Measurements from ENCODE around the gene TMEM126A. TPM values are rescaled to one million over a fixed set of nuclear protein-coding genes. Genes with fewer than 3 reads are reported as not detected.
"Not testable (repeated sequence)": the region's sequence is repeated elsewhere in the genome, so short reads cannot be mapped to it uniquely, and the experiment has no call there.

The TMEM126A gene
- 10 to 100 TPM; 30.7 to 40.7 TPM for total RNA-seq
- polyA plus RNA-seq (ENCODE audit: insufficient read length in 2 of 2) = 10 to 100 TPM; 43.8 to 49.0 TPM
- long read RNA-seq, donor 1, transcript TMEM126A-201 (5 exons, 739 nt) = major isoform, 22 of 29 reads
- long read RNA-seq, donor 1, partial matches to known transcripts = 0 of 29 reads
- long read RNA-seq, donor 1, other reads (novel, unspliced or antisense) = 0 of 29 reads
- long read RNA-seq, donor 2, partial matches to known transcripts = 0 of 4 reads
- long read RNA-seq, donor 2, other reads (novel, unspliced or antisense) = 0 of 4 reads
- long read RNA-seq, donor 3, transcript TMEM126A-201 (5 exons, 739 nt) = major isoform, 5 of 6 reads
- long read RNA-seq, donor 3, partial matches to known transcripts = 0 of 6 reads
- long read RNA-seq, donor 3, other reads (novel, unspliced or antisense) = 0 of 6 reads
- long read RNA-seq, donor 4, transcript TMEM126A-203 (4 exons, 656 nt) = minor isoform, 7 of 47 reads
- long read RNA-seq, donor 4, transcript TMEM126A-201 (5 exons, 739 nt) = major isoform, 27 of 47 reads
- long read RNA-seq, donor 4, partial matches to known transcripts = 10 of 47 reads
- long read RNA-seq, donor 4, other reads (novel, unspliced or antisense) = 0 of 47 reads

GRCh38 chr11:85647604-85648299 is at the start of gene TMEM126A:
Gene TMEM126A, plus strand, starts transcription at chr11:85647967. Its CDS starts 2,289 bp downstream, at chr11:85650256.
- peak; percentile 72 to 96 (median 87) for DNase-seq (ENCODE audit: low read depth in 4 of 6, low spot score in 6 of 6)
- WGBS (ENCODE audit: insufficient coverage) = 0% methylated on average over 30 of the region's 33 CpGs

GRCh38 chr11:85599083-85599482 is 48.7 kb upstream of the TMEM126A start:
- 75% methylated on average over 5 of the region's 5 CpGs for WGBS (ENCODE audit: insufficient coverage)
- Histone ChIP-seq H3K27ac (ENCODE audit: low read depth, low read length) (no peak overlapping the region), H3K4me1 (ENCODE audit: control insufficient read depth, insufficient read depth, low read length) (no peaks in the 10 kb centered on the region), H3K36me3 (ENCODE audit: control insufficient read depth, insufficient read depth, low read length) (no peaks in the 10 kb centered on the region), H3K27me3 (ENCODE audit: control insufficient read depth, insufficient read depth, low read length) (no peaks in the 10 kb centered on the region), H3K9me3 (ENCODE audit: control insufficient read depth, insufficient read depth, low read length) (no peaks in the 10 kb centered on the region), H3K4me3 (ENCODE audit: low read depth, low read length) (no peak overlapping the region)
- DNase-seq (ENCODE audit: low read depth in 4 of 6, low spot score in 6 of 6) = no peak

More at GRCh38 chr11:85647604-85648299, at the start of gene TMEM126A:
- Histone ChIP-seq H3K4me1 (ENCODE audit: control insufficient read depth, insufficient read depth, low read length) (peaks cover 8% of the 10 kb centered on the region), H3K27ac (ENCODE audit: low read depth, low read length) (peak within 1 kb of the TSS; percentile 77), H3K27me3 (ENCODE audit: control insufficient read depth, insufficient read depth, low read length) (peaks cover 4% of the 10 kb centered on the region), H3K9me3 (ENCODE audit: control insufficient read depth, insufficient read depth, low read length) (no peaks in the 10 kb centered on the region), H3K36me3 (ENCODE audit: control insufficient read depth, insufficient read depth, low read length) (no peaks in the 10 kb centered on the region), H3K4me3 (ENCODE audit: low read depth, low read length) (peak within 1 kb of the TSS; percentile 95)

GRCh38 chr11:85602526-85603213 is 45.1 kb upstream of the TMEM126A start:
- H3K9me3 ChIP-seq (ENCODE audit: control insufficient read depth, insufficient read depth, low read length) = no peaks in the 10 kb centered on the region
- no peaks in the 10 kb centered on the region for H3K4me1 ChIP-seq (ENCODE audit: control insufficient read depth, insufficient read depth, low read length)
- no peaks in the 10 kb centered on the region for H3K36me3 ChIP-seq (ENCODE audit: control insufficient read depth, insufficient read depth, low read length)
- H3K4me3 ChIP-seq (ENCODE audit: low read depth, low read length) = no peak overlapping the region
- no peak overlapping the region for H3K27ac ChIP-seq (ENCODE audit: low read depth, low read length)
- WGBS (ENCODE audit: insufficient coverage) = no CpG with 5 or more reads among the region's 2 CpGs
- H3K27me3 ChIP-seq (ENCODE audit: control insufficient read depth, insufficient read depth, low read length) = no peaks in the 10 kb centered on the region
- no peak for DNase-seq (ENCODE audit: low read depth in 4 of 6, low spot score in 6 of 6)

DNA sequence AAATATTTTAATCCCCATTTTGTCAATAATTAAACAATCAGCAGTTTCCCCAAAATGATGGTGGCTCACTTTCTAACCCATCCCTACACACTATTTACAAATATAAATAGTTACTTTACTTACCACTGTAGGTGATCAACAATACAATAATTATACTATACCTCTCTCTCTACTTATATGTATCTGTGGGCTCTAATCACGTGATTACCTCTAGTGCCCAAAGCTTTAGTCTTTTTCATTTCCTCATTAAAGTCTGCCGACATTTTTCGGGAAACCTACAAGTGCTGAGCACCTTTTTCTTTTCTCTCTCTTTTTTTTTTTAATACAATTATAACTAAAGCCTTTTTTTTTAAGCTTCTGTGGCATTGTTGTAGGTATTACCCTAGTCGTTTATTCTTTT is 44.5 kb upstream of the TMEM126A start:
- no peak overlapping the region for H3K27ac ChIP-seq (ENCODE audit: low read depth, low read length)
- no peaks in the 10 kb centered on the region for H3K9me3 ChIP-seq (ENCODE audit: control insufficient read depth, insufficient read depth, low read length)
- H3K4me3 ChIP-seq (ENCODE audit: low read depth, low read length) = no peak overlapping the region
- H3K36me3 ChIP-seq (ENCODE audit: control insufficient read depth, insufficient read depth, low read length) = no peaks in the 10 kb centered on the region
- no peak for DNase-seq (ENCODE audit: low read depth in 4 of 6, low spot score in 6 of 6)
- H3K27me3 ChIP-seq (ENCODE audit: control insufficient read depth, insufficient read depth, low read length) = no peaks in the 10 kb centered on the region
- H3K4me1 ChIP-seq (ENCODE audit: control insufficient read depth, insufficient read depth, low read length) = no peaks in the 10 kb centered on the region
- 100% methylated on average over 2 of the region's 4 CpGs for WGBS (ENCODE audit: insufficient coverage)

DNA sequence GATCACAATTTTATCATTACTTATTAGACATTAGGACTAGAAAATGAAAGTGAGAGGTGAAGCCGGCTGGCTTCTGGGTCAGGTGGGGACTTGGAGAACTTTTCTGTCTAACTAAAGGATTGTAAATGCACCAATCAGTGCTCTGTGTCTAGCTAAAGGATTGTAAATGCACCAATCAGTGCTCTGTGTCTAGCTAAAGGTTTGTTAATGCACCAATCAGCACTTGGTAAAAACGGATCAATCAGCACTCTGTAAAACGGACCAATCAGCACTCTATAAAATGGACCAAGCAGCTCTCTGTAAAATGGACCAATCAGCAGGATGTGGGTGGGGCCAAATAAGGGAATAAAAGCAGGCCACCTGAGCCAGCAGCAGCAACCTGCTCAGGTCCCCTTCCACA is 41.5 kb upstream of the TMEM126A start:
- WGBS (ENCODE audit: insufficient coverage) = no CpG with 5 or more reads among the region's 3 CpGs
- not testable (repeated sequence) for H3K4me3 ChIP-seq (ENCODE audit: low read depth, low read length); H3K4me1 ChIP-seq (ENCODE audit: control insufficient read depth, insufficient read depth, low read length); H3K27ac ChIP-seq (ENCODE audit: low read depth, low read length); DNase-seq (ENCODE audit: low read depth in 4 of 6, low spot score in 6 of 6); H3K9me3 ChIP-seq (ENCODE audit: control insufficient read depth, insufficient read depth, low read length); H3K27me3 ChIP-seq (ENCODE audit: control insufficient read depth, insufficient read depth, low read length); H3K36me3 ChIP-seq (ENCODE audit: control insufficient read depth, insufficient read depth, low read length)

DNA sequence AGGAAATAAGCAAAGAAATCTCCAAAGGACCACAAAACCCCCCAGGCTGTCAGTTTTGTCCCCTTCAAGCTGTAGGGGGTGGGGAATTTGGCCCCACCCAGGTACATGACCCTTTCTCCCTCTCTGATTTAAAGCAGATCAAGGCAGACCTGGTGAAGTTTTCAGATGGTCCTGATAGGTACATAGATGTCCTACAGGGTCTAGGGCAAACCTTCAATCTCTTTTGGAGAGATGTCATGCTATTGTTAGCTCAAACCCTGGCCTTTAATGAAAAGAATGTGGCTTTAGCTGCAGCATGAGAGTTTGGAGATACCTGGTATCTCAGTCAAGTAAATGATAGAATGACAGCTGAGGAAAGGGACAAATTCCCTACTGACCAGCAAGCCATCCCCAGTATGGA is 39.1 kb upstream of the TMEM126A start:
- not testable (repeated sequence) for H3K36me3 ChIP-seq (ENCODE audit: control insufficient read depth, insufficient read depth, low read length); H3K4me3 ChIP-seq (ENCODE audit: low read depth, low read length); H3K4me1 ChIP-seq (ENCODE audit: control insufficient read depth, insufficient read depth, low read length); H3K27ac ChIP-seq (ENCODE audit: low read depth, low read length); DNase-seq (ENCODE audit: low read depth in 4 of 6, low spot score in 6 of 6); H3K9me3 ChIP-seq (ENCODE audit: control insufficient read depth, insufficient read depth, low read length); H3K27me3 ChIP-seq (ENCODE audit: control insufficient read depth, insufficient read depth, low read length)

- H3K9me3 ChIP-seq (ENCODE audit: control insufficient read depth, insufficient read depth, low read length); H3K36me3 ChIP-seq (ENCODE audit: control insufficient read depth, insufficient read depth, low read length); H3K4me1 ChIP-seq (ENCODE audit: control insufficient read depth, insufficient read depth, low read length); DNase-seq (ENCODE audit: low read depth in 4 of 6, low spot score in 6 of 6); H3K4me3 ChIP-seq (ENCODE audit: low read depth, low read length); H3K27me3 ChIP-seq (ENCODE audit: control insufficient read depth, insufficient read depth, low read length); H3K27ac ChIP-seq (ENCODE audit: low read depth, low read length): not testable (repeated sequence)
- WGBS (ENCODE audit: insufficient coverage) = 82% methylated on average over 2 of the region's 2 CpGs
Measured at GRCh38 chr11:85609286-85609685, 38.5 kb upstream of the TMEM126A start.

DNA sequence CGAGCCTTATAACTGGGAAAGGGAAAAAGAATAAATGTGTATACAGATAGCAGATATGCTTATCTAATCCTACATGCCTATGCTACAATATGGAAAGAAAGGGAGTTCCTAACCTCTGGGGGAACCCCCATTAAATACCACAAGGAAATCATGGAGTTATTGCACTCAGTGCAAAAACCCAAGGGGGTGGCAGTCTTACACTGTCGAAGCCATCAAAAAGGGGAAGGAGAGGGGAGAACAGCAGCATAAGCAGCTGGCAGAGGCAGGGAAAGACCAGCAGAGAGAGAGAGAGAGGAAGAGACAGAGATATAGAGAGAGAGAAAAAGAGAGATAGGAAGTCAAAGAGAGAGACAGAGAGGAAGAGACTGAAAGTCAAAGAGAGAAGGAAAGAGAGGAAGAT is 36.1 kb upstream of the TMEM126A start:
- DNase-seq (ENCODE audit: low read depth in 4 of 6, low spot score in 6 of 6); H3K27me3 ChIP-seq (ENCODE audit: control insufficient read depth, insufficient read depth, low read length); H3K36me3 ChIP-seq (ENCODE audit: control insufficient read depth, insufficient read depth, low read length); H3K4me3 ChIP-seq (ENCODE audit: low read depth, low read length); H3K9me3 ChIP-seq (ENCODE audit: control insufficient read depth, insufficient read depth, low read length); H3K27ac ChIP-seq (ENCODE audit: low read depth, low read length); H3K4me1 ChIP-seq (ENCODE audit: control insufficient read depth, insufficient read depth, low read length): not testable (repeated sequence)
- WGBS (ENCODE audit: insufficient coverage) = 100% methylated on average over 1 of the region's 2 CpGs

- no peak overlapping the region for H3K27ac ChIP-seq (ENCODE audit: low read depth, low read length)
Measured at GRCh38 chr11:85619499-85619898, 28.3 kb upstream of the TMEM126A start.

More at GRCh38 chr11:85619499-85619898, 28.3 kb upstream of the TMEM126A start:
- Histone ChIP-seq H3K36me3 (ENCODE audit: control insufficient read depth, insufficient read depth, low read length) (no peaks in the 10 kb centered on the region), H3K4me1 (ENCODE audit: control insufficient read depth, insufficient read depth, low read length) (no peaks in the 10 kb centered on the region), H3K4me3 (ENCODE audit: low read depth, low read length) (no peak overlapping the region), H3K9me3 (ENCODE audit: control insufficient read depth, insufficient read depth, low read length) (no peaks in the 10 kb centered on the region), H3K27me3 (ENCODE audit: control insufficient read depth, insufficient read depth, low read length) (no peaks in the 10 kb centered on the region)
- WGBS (ENCODE audit: insufficient coverage) = no CpG with 5 or more reads among the region's 6 CpGs
- no peak for DNase-seq (ENCODE audit: low read depth in 4 of 6, low spot score in 6 of 6)

Data from spinal cord (tissue), 10 donors.